HL-60 (cell line): ENCODE data around the gene OSBPL10.

Experiments
- CTCF ChIP-seq: IDR thresholded peaks from one replicate; pipeline ENCODE4 v1.5.1; 2011; ENCODE audit warnings: low read length, control low read depth, inconsistent platforms; ENCODE audit not compliant: insufficient read depth
- TF ChIP-seq, protein P1 (sequence below): IDR thresholded peaks from 2 replicates; pipeline ENCODE4 v1.6.1; 2012; ENCODE audit warnings: low read depth; ENCODE audit not compliant: insufficient replicate concordance

- TF ChIP-seq, protein P1, sequence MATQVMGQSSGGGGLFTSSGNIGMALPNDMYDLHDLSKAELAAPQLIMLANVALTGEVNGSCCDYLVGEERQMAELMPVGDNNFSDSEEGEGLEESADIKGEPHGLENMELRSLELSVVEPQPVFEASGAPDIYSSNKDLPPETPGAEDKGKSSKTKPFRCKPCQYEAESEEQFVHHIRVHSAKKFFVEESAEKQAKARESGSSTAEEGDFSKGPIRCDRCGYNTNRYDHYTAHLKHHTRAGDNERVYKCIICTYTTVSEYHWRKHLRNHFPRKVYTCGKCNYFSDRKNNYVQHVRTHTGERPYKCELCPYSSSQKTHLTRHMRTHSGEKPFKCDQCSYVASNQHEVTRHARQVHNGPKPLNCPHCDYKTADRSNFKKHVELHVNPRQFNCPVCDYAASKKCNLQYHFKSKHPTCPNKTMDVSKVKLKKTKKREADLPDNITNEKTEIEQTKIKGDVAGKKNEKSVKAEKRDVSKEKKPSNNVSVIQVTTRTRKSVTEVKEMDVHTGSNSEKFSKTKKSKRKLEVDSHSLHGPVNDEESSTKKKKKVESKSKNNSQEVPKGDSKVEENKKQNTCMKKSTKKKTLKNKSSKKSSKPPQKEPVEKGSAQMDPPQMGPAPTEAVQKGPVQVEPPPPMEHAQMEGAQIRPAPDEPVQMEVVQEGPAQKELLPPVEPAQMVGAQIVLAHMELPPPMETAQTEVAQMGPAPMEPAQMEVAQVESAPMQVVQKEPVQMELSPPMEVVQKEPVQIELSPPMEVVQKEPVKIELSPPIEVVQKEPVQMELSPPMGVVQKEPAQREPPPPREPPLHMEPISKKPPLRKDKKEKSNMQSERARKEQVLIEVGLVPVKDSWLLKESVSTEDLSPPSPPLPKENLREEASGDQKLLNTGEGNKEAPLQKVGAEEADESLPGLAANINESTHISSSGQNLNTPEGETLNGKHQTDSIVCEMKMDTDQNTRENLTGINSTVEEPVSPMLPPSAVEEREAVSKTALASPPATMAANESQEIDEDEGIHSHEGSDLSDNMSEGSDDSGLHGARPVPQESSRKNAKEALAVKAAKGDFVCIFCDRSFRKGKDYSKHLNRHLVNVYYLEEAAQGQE, result no peak
- no peak for TF ChIP-seq CTCF
These were observed 53.3 kb downstream of the OSBPL10 start for GRCh38 chr3:31927811-31928210.
